Kidney (tissue), 14 donors: Measurements from ENCODE around the gene VAMP8. TPM values are rescaled to one million over a fixed set of nuclear protein-coding genes. Genes with fewer than 3 reads are reported as not detected.

Source experiments
- DNase-seq, 5 donors: peaks; one replicate each; pipeline ENCODE4 v3.0.0-alpha.2; 2013 to 2020
- FAIRE-seq: peaks from 2 replicates; lab custom pipeline; 2012; peaks lifted over from hg19 to GRCh38; lab: Jason Lieb, UNC
- H3K27ac ChIP-seq, 2 donors: one replicate each; pipeline ENCODE4 v1.7.0; 2013; ENCODE audit warnings: low read depth in 2 of 2, low read length in 2 of 2, inconsistent platforms in 1 of 2
- H3K27me3 ChIP-seq: one replicate; pipeline ENCODE4 v1.7.1; 2013; ENCODE audit warnings: low read length, inconsistent platforms; ENCODE audit not compliant: control insufficient read depth, insufficient read depth
- H3K36me3 ChIP-seq, 3 donors: one replicate each; pipeline versions ENCODE4 v1.7.0 to v1.7.1; 2013; ENCODE audit warnings: low read length in 3 of 3, control low read depth in 1 of 3, inconsistent platforms in 1 of 3; ENCODE audit not compliant: insufficient read depth in 3 of 3, control insufficient read depth in 2 of 3
- H3K4me1 ChIP-seq, 3 donors: one replicate each; pipeline versions ENCODE4 v1.7.0 to v1.7.1; 2013; ENCODE audit warnings: low read length in 3 of 3, inconsistent platforms in 1 of 3, low read depth in 1 of 3; ENCODE audit not compliant: control insufficient read depth in 2 of 3, insufficient read depth in 2 of 3
- H3K4me3 ChIP-seq, 3 donors: one replicate each; pipeline versions ENCODE4 v1.7.0 to v1.8.1; 2013; ENCODE audit warnings: low read length in 3 of 3, control low read depth in 1 of 3, inconsistent platforms in 1 of 3
- H3K9ac ChIP-seq, 3 donors: one replicate each; pipeline versions ENCODE4 v1.7.0 to v1.7.1; 2013; ENCODE audit warnings: low read length in 3 of 3, control low read depth in 1 of 3, inconsistent platforms in 1 of 3
- H3K9me3 ChIP-seq, 3 donors: one replicate each; pipeline versions ENCODE4 v1.7.0 to v1.7.1; 2013; ENCODE audit warnings: low read length in 3 of 3, control low read depth in 1 of 3, inconsistent platforms in 1 of 3; ENCODE audit not compliant: control insufficient read depth in 2 of 3, insufficient read depth in 1 of 3
- CTCF ChIP-seq: IDR thresholded peaks from 3 replicates; pipeline ENCODE4 v1.5.1; 2012; ENCODE audit warnings: mild to moderate bottlenecking, moderate library complexity, borderline replicate concordance; ENCODE audit not compliant: insufficient read depth; ENCODE audit errors: extremely low read depth
- intact Hi-C: fragments of 100-400 bp; cut with DNase I; formaldehyde crosslinking; loops from one replicate; pipeline ENCODE4 v1.11.1; 2022
- polyA plus RNA-seq: library from polyadenylated mRNA; stranded (reverse); fragments of 350-450 nt; fragmentation: Illumina TruSeq; extraction: RNeasy Lipid Tissue Mini Kit (QIAGEN cat#74804); gene quantifications from one replicate; pipeline ENCODE4 v1.2.3, GENCODE V29; 2014; ENCODE audit warnings: low read depth, low replicate concordance; ENCODE audit not compliant: insufficient read depth
- total RNA-seq: library from RNA; stranded (reverse); fragmentation: NEBNext Ultra II Directional; extraction: Animal tissue kit (Norgen Biotek cat#: 25700); gene quantifications from one replicate; pipeline ENCODE4 v1.2.1, GENCODE V29; 2021
- donor health status: control.
- donor health status: control.
- donor health status: control.
- donor health status: control.
- donor health status: control.
- donor health status: DM: yes; HTN: yes; CAD: no.
- donor health status: Normal renal cell carcinoma (clear cell type).

The VAMP8 gene
- total and polyA plus RNA-seq, 2 donors from 2014 or later: 196 to 604 TPM

GRCh38 chr2:85561280-85562212, 15.8 kb upstream of the VAMP8 start, which contains the start of gene GGCX:
TSS of gene GGCX (minus strand) at chr2:85561493. CDS start at chr2:85561428, 65 bp downstream.
- H3K27me3 ChIP-seq: no peaks in the 10 kb centered on the region
- H3K27ac ChIP-seq: peak within 1 kb of the TSS; percentile 83 to 86
- peak; percentile 30 for TF ChIP-seq CTCF
- FAIRE-seq (no peak), DNase-seq (peak; percentile 98 to 99 (median 98))
- H3K4me3 ChIP-seq: peak within 1 kb of the TSS; percentile 79 to 98 (median 87)
- intact Hi-C loops: no loop called here
- H3K9ac ChIP-seq: peak within 1 kb of the TSS; percentile 43 to 87 (median 83)
- H3K9me3 ChIP-seq: no peaks in the 10 kb centered on the region
- peaks cover 0 to 12% (median 2%) of the 10 kb centered on the region in 3 donors for H3K36me3 ChIP-seq
- peaks cover 0 to 9% (median 3%) of the 10 kb centered on the region in 3 donors for H3K4me1 ChIP-seq

- Histone ChIP-seq H3K4me1 (peaks cover 0 to 9% (median 3%) of the 10 kb centered on the region in 3 donors), H3K36me3 (no peaks in the 10 kb centered on the region), H3K9ac (no peak overlapping the region), H3K27ac (no peak overlapping the region), H3K27me3 (no peaks in the 10 kb centered on the region), H3K9me3 (no peaks in the 10 kb centered on the region), H3K4me3 (no peak overlapping the region)
- FAIRE-seq: no peak
- no peak for TF ChIP-seq CTCF
- intact Hi-C loops: no loop called here
- DNase-seq: no peak
These were observed 13.2 kb upstream of the VAMP8 start for GRCh38 chr2:85564144-85564563.

- no peak overlapping the region for H3K4me3 ChIP-seq
- H3K9ac ChIP-seq: no peak overlapping the region
- H3K9me3 ChIP-seq: no peaks in the 10 kb centered on the region
- no peak overlapping the region for H3K27ac ChIP-seq
- H3K36me3 ChIP-seq: no peaks in the 10 kb centered on the region
- H3K27me3 ChIP-seq: no peaks in the 10 kb centered on the region
- DNase-seq: no peak
- intact Hi-C loops: no loop called here
- no peaks in the 10 kb centered on the region for H3K4me1 ChIP-seq
- TF ChIP-seq CTCF: no peak
- FAIRE-seq: no peak
These were observed 11.1 kb upstream of the VAMP8 start for GRCh38 chr2:85566265-85566664.
